Smooth muscle cell (in vitro differentiated cells): ENCODE measurements around the gene THPO. TPM values are rescaled to one million over a fixed set of nuclear protein-coding genes. Genes with fewer than 3 reads are reported as not detected.

Experiments used
- DNase-seq: peaks from one replicate; lab custom pipeline; 2025; ENCODE audit not compliant: unreplicated experiment; lab: John Stamatoyannopoulos, UW
- H2AFZ ChIP-seq: fragments of 200-600 bp; sonication (generic); 2 replicates; pipeline ENCODE4 v1.6.0; 2016; ENCODE audit warnings: antibody characterized with exemption, low read depth, mild to moderate bottlenecking
- H3F3A ChIP-seq: fragments of 200-600 bp; sonication (generic); 2 replicates; pipeline ENCODE4 v1.6.0; 2017; ENCODE audit warnings: antibody characterized with exemption, low read depth
- H3K27ac ChIP-seq: fragments of 200-600 bp; sonication (generic); 2 replicates; pipeline ENCODE4 v1.5.1; 2016; ENCODE audit warnings: low read depth, mild to moderate bottlenecking
- H3K27me3 ChIP-seq: fragments of 200-600 bp; sonication (generic); 2 replicates; pipeline ENCODE4 v1.6.1; 2016; ENCODE audit warnings: low read depth, mild to moderate bottlenecking
- H3K36me3 ChIP-seq: fragments of 200-600 bp; sonication (generic); 2 replicates; pipeline ENCODE4 v1.5.1; 2016; ENCODE audit warnings: low read depth
- H3K4me1 ChIP-seq: fragments of 200-600 bp; sonication (generic); 2 replicates; pipeline ENCODE4 v1.5.1; 2016; ENCODE audit warnings: low read depth
- H3K4me2 ChIP-seq: fragments of 200-600 bp; sonication (generic); 2 replicates; pipeline ENCODE4 v1.6.0; 2016; ENCODE audit warnings: mild to moderate bottlenecking
- H3K4me3 ChIP-seq: fragments of 200-600 bp; sonication (generic); 2 replicates; pipeline ENCODE4 v1.5.1; 2016; ENCODE audit warnings: mild to moderate bottlenecking
- H3K79me2 ChIP-seq: fragments of 200-600 bp; sonication (generic); 2 replicates; pipeline ENCODE4 v1.6.0; 2016; ENCODE audit warnings: low read depth, mild to moderate bottlenecking
- H3K9ac ChIP-seq: fragments of 200-600 bp; sonication (generic); 2 replicates; pipeline ENCODE4 v1.6.0; 2016; ENCODE audit warnings: low read depth
- H3K9me3 ChIP-seq: fragments of 200-600 bp; sonication (generic); replicated peaks from 2 replicates; pipeline ENCODE4 v1.5.1; 2016; ENCODE audit warnings: low read depth
- H4K20me1 ChIP-seq: fragments of 200-600 bp; sonication (generic); 2 replicates; pipeline ENCODE4 v1.6.0; 2016; ENCODE audit warnings: low read depth
- CTCF ChIP-seq: fragments of 200-600 bp; sonication (generic); IDR thresholded peaks from 2 replicates; pipeline ENCODE4 v1.5.1; 2017; ENCODE audit warnings: borderline replicate concordance, mild to moderate bottlenecking, antibody characterized with exemption; ENCODE audit not compliant: insufficient read depth, poor library complexity, severe bottlenecking
- WGBS: methylation state at CpG from one replicate; pipeline ENCODE4 v1.1.7; 2016; ENCODE audit warnings: low lambda C conversion rate; 5-methylcytosine and 5-hydroxymethylcytosine counted together
- polyA plus RNA-seq: library from polyadenylated mRNA; unstranded; fragments of >200 nt; fragmentation: Nextera tagmentation; extraction: Ambion mirVana; gene quantifications from 2 replicates; pipeline ENCODE4 v1.2.1, GENCODE V29; 2016
- total RNA-seq: library from RNA; depleted of rRNA; stranded (reverse); fragments of >200 nt; gene quantifications from 2 replicates; pipeline ENCODE4 v1.2.3, GENCODE V29; 2014

THPO gene
- total and polyA plus RNA-seq, 2 experiments from 2014 or later: 0.45 TPM; not detected in 1

- Histone ChIP-seq H4K20me1 (peaks cover 8% of the 10 kb centered on the region), H3K79me2 (no peaks in the 10 kb centered on the region), H3K27me3 (no peaks in the 10 kb centered on the region), H2AFZ (no peak overlapping the region), H3K4me2 (no peak overlapping the region), H3K9me3 (no peaks in the 10 kb centered on the region), H3K36me3 (no peaks in the 10 kb centered on the region), H3K27ac (no peak overlapping the region), H3K4me1 (peaks cover 6% of the 10 kb centered on the region), H3K9ac (no peak overlapping the region), H3F3A (peaks cover 11% of the 10 kb centered on the region), H3K4me3 (no peak overlapping the region)
- no peak for TF ChIP-seq CTCF
- WGBS: 93% methylated on average over 11 of the region's 11 CpGs
- DNase-seq: no peak
These were observed 25.0 kb downstream of the THPO start for GRCh38 chr3:184352897-184353545.

GRCh38 chr3:184352149-184352785 lies 25.7 kb downstream of the THPO start:
- no peak for DNase-seq
- no peak overlapping the region for H3K4me3 ChIP-seq

GRCh38 chr3:184351511-184352148 lies 26.4 kb downstream of the THPO start:
- Histone ChIP-seq H3K36me3 (no peaks in the 10 kb centered on the region), H3K4me3 (no peak overlapping the region), H3K27me3 (no peaks in the 10 kb centered on the region)

More at GRCh38 chr3:184352149-184352785, 25.7 kb downstream of the THPO start:
- TF ChIP-seq CTCF: no peak
- H3K27ac ChIP-seq: no peak overlapping the region
- no peak overlapping the region for H3K4me2 ChIP-seq
- H3K27me3 ChIP-seq: no peaks in the 10 kb centered on the region
- WGBS: 93% methylated on average over 15 of the region's 15 CpGs
- peaks cover 12% of the 10 kb centered on the region for H4K20me1 ChIP-seq
- H2AFZ ChIP-seq: no peak overlapping the region
- no peaks in the 10 kb centered on the region for H3K36me3 ChIP-seq
- peaks cover 11% of the 10 kb centered on the region for H3F3A ChIP-seq
- H3K9me3 ChIP-seq: no peaks in the 10 kb centered on the region
- no peak overlapping the region for H3K9ac ChIP-seq
- peaks cover 8% of the 10 kb centered on the region for H3K4me1 ChIP-seq
- H3K79me2 ChIP-seq: no peaks in the 10 kb centered on the region

More at GRCh38 chr3:184351511-184352148, 26.4 kb downstream of the THPO start:
- H4K20me1 ChIP-seq: peaks cover 12% of the 10 kb centered on the region
- H3K9me3 ChIP-seq: no peaks in the 10 kb centered on the region
- no peaks in the 10 kb centered on the region for H3K79me2 ChIP-seq
- H2AFZ ChIP-seq: no peak overlapping the region
- DNase-seq: no peak
- H3F3A ChIP-seq: peaks cover 17% of the 10 kb centered on the region
- no peak overlapping the region for H3K4me2 ChIP-seq
- no peak overlapping the region for H3K27ac ChIP-seq
- no peak for TF ChIP-seq CTCF
- WGBS: 84% methylated on average over 9 of the region's 9 CpGs
- H3K4me1 ChIP-seq: peaks cover 8% of the 10 kb centered on the region
- H3K9ac ChIP-seq: no peak overlapping the region
